Islet precursor cell (in vitro differentiated cells): Measurements from ENCODE around the gene HS3ST5.

ENCODE experiments used
- DNase-seq: peaks from one replicate; pipeline ENCODE4 v3.0.0-alpha.2; 2018

The HS3ST5 gene

DNA sequence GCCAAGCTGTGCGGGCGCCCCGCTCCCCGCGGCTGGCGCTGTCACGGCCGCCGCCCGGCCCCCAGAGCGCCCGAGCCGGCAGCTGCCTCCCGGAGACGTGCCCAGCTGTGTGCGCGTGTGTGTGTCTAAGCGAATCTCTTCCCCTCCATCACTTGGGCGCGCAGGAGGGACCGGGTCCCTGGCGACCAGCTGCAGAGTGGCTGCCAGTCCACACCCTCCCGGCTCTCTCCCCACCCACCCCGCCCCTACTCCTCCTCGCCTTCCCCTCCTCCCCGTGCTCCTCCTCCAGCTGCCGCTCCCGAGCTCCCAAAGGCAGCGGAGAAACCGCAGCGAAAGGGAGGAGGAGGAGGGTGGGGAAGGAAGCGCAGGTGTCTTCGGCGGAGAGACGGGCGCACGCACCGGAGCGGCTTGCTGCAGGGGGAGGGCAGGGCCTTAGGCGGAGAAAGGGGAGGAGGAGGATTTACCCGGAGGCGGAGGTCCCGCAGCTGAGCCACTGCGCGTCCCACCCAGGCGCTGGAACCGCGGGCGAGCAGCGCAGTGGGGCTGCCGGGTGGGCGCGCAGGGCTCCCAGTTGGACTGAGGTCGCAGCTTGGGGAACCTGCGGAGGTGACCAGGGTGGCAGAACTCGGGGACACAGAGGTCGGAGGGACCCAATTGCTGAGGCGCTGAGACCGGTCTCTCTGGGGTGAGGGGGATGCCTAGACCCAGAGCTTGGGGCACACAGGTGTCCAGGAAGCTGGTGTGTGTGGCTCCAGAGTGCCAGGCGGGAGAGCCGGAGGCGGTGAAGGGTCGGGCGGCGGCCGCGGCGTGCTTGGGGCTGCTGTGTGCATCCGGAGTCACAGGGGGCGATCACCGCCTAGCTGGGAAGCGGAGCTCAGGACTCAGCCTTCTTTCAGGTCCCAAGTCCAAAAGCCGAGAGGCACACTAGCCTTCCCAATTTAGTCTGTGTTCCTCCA is at the start of gene HS3ST5:
HS3ST5 (minus strand) TSS at position 198 of the 956 bp plus-strand sequence. CDS start 280,178 bp downstream, outside the sequence.
- DNase-seq, result peak; percentile 90

DNA sequence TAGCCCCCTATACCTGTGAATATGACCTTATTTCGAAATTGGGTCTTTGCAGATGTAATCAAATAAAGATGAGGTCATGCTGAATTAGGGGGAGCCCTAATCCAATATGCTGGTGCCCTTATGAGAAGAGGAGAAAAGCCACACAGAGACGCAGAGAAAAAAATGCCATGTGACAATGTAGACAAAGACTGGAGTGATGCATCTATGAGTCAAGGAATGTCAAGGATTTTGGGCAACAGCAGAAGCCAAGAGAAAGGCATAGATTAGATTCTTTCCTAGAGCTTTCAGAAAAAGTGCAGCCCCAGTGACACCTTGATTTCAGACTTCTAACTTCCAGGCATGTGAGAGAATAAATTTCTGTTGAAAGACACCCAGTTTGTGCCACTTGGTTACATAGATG is 47.4 kb upstream of the HS3ST5 start:
- peak; percentile 53 for DNase-seq

- no peak for DNase-seq
These were observed 46.3 kb upstream of the HS3ST5 start for GRCh38 chr6:114389111-114389510.

DNA sequence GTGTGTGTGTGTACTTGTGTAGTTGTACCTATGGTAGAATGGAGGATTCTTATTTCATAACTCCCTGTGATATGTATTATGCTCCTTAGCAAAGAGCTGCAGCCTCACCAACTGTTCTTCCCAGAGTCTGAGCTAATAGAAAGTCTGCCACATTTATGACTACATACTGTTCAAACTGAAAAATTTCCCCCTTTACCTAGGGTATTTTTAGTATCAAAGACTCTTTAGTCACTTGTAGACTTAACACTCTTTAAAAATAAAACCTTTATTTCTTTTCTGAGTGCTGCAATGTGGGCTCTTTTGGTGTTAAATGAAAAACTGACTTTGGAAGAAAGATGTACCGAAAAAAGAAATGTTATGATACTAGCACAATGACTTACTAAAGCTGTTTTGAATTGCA is 39.6 kb upstream of the HS3ST5 start:
- no peak for DNase-seq

GRCh38 chr6:114377881-114378280 is 35.1 kb upstream of the HS3ST5 start:
- no peak for DNase-seq

DNA sequence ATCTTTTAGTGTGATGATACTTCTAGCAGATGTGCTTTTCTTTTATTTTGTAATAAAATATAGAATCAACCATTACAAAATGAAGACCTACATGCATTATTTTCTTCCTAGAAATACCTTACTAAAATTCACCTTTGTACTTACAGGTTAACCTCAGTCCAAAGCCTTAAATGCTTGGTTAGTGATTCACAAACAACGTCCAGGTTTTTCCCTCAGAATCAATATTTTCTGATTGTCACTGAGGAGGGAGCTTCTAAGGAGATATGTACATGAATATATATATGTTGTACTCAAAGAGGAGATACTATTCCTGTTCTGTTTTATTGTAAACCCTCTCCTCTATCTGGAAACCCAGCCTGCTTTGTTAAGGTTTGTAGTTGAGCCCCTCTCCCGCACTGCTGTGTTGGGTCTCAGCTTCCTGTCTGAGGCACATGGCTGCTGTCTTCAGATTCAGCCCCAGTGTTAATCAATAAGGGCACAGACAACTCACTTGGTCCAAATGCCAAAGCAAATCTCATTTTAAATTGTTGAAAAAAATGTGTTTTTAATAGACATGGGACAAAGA is 33.9 kb upstream of the HS3ST5 start:
- no peak for DNase-seq

DNA sequence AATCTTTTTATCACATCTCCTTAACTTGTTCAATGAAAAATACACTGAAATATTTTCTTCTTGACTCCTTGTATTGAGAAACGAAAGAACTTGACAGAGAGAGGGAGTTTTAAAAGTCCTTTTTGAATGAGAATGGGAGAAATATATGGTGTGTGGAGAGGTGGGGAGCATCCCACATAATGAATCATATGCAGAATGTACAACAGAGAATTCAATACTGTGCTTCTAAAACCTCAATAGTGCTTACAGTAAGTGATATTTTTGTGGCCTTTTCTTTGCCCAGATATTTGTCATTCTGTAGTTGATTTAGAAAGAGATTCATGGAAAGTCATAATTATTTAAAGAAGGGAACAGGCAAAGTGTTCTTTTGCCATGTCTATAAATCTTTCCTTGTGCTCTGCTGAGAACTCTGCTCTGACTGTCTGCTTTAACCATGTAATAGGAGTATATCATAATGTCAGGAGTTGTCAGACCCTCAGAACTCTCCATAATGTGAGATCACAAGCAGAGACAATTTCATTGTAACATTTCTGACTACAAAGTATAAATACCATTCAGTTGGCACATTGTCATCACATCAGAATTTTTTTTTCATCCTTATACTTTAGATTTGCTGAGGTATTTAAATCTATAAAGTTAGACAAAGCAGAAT is 32.8 kb upstream of the HS3ST5 start:
- DNase-seq, result no peak

DNA sequence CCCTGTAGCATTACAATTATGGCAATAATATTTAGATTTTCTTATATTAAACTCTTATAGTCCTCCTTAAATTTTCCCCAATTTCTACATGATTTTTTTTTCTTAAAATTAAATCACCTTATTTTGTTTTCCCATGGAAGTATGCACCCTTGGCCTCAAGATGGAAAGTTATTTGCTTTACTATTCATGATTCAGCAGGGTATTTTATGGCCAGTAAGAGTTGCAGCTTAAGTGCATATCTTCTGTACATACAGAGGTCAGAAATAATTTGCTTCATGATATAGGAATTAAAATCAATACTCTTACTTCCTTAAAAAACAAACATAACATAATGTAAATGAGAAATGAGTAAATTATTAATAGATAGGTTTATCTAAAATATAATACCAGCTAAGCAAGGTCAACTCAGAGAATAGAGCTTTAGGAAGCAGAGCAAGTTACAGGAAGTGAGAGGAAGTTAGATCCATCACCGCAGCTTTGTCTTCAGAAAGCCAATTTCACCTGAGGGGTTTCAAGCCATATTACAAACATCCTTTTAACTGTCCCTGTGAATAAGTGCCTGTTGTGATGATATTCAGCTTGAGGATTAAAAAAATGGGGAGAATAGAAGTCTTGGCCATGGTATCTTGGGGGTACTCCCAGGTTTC is 24.6 kb upstream of the HS3ST5 start:
- no peak for DNase-seq

GRCh38 chr6:114366899-114367298 is 24.1 kb upstream of the HS3ST5 start:
- no peak for DNase-seq

DNA sequence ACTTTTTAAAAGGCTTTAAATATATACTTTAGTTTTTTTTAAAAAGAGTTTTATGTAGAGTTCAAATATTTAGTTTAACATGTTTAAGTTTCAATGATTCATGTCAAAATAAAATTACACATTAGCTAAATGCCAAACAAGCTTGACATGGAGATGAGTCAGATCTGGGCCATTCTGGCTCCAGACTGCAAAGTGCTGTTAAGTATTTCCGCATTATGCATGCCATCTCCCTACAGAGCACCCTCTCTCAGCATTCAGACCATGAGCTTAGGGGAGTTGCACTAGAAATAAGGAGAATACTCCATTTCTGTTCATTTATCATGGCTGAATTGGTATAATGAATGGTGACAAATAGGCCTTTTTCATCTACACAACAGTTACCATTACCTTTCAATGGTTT is 21.5 kb upstream of the HS3ST5 start:
- DNase-seq, result peak; percentile 77

DNA sequence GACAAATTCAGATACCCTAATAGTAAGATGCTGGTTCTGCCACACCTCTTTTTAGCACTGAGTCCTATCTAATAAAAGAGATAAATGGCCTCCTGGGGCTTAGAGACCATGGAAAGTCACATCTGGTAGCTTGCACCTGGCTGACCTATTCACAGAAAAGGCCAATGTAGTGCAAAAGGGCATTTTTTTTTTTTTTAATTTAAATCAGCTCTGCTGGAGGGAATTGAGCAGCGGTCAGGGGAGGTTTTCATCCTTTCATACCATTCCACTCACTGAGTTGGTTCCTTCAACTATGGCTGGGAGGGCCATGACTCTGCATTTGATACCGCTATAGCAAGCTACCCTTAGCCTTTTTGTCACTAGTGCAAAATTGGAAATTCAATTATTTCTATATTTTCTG is 20.1 kb upstream of the HS3ST5 start:
- no peak for DNase-seq

DNA sequence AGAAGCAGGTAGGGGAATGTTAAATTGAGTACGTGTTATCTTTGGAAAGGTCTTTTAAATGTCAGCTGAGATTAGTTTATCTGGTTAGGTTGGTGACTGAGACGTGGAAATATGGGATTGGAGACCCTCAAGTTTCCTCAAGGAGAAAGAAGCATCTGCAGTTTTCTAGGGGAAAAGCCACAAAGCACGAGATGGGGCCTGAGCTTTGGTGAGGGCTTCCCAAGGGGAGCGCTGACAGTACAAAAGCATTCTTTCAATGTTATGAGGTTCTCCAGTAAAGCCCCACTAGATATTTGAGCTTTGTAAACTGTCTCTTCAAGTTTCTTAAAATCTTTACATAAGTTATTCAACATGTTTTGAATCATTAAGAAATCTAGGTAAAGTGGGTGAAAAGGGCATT is 19.6 kb upstream of the HS3ST5 start:
- DNase-seq, result no peak

- no peak for DNase-seq
These were observed 18.2 kb upstream of the HS3ST5 start for GRCh38 chr6:114361036-114361435.

GRCh38 chr6:114355300-114355699 is 12.5 kb upstream of the HS3ST5 start:
- DNase-seq, result no peak

GRCh38 chr6:114354482-114354881 is 11.7 kb upstream of the HS3ST5 start:
- DNase-seq, result no peak

DNA sequence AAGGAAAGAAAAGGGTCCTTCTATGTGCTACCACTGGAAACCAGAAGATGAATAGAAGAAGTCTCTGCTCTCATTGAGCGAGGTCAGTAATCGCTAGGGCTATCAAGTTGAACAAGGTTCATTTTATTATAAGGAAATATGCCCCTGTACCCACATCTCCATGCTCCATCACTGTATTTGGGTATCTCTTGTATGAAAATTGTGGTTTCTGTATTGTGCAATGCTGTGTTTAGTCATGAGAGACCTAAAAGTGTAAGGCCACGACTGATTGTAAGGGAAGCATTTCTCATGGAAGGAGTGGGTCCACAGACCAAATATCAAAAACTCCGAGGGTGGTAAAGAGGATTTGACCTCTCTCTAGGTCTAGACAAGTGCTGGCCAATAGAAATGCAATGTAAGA is 3.6 kb upstream of the HS3ST5 start:
- no peak for DNase-seq

- no peak for DNase-seq
These were observed 2.1 kb upstream of the HS3ST5 start for GRCh38 chr6:114344971-114345275.

GRCh38 chr6:114344246-114344970 is 1.6 kb upstream of the HS3ST5 start:
- DNase-seq, result no peak

DNA sequence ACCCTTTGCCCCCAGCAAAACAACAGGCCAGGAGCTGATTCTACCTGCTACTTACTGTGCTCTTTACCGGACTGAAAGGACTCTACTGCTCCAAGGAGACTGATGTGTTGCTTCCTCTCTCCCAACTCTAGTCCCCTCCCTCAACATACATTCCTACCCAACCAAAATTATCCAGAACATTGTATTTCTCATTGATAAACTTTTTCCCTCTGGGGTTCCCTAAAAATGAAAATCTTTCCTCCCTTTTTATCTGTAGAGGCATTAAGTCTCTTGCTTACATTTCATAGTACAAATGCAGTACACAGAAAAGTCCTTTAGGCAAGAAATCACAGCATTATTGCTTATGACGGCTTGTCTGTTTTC is 940 bp upstream of the HS3ST5 start:
- no peak for DNase-seq

GRCh38 chr6:114342086-114342825 is 567 bp downstream of the HS3ST5 start:
- DNase-seq, result peak; percentile 69

DNA sequence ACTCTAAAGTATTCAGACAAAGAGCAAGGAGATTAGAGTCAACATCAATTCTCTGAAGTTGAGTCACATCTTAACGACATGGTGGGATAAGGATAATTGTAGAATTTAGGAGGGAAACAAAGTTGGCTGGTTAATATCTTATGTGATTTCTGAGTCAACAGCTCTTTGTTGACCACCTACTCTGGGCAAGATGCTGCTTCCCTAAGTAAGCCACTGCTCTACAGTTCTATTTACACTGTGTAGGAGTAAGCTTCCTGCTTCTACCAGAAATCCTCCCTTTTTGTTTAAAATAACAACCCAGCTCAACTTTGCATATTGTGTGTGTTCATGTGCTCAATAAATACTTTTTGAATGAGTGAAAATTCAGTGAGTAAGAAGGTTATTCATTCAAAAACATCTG is 3.1 kb downstream of the HS3ST5 start:
- no peak for DNase-seq

DNA sequence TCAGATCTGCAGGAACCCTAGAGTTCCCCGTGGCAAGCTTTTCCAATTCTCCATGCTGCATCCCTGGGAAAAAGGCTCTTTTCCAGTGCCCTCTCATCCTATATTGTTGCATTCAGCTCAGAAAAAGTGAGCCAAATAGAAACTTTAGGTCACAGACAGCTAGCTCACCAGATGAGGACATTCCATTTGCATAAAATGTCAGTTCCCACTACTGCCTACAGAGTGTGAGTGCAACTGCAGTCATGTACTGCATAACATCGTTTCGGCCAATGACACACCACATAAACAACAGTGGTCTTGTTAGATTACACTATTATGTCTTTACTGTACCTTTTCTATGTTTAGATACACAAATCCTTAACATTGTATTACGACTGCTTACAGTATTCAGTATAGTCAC is 8.6 kb downstream of the HS3ST5 start:
- no peak for DNase-seq
